Choroid plexus epithelial cell (primary cell): ENCODE results near the gene JADE2.
A peak's percentile ranks its signal among the peaks of the same experiment; 100 is the strongest.

ENCODE experiments used
- DNase-seq: peaks from one replicate; pipeline ENCODE4 v3.0.0-alpha.2; 2010; ENCODE audit warnings: low read depth
- H3K4me3 ChIP-seq: 2 replicates; pipeline ENCODE4 v1.5.1; 2011; ENCODE audit warnings: low read depth, mild to moderate bottlenecking, control low read depth, low read length, moderate library complexity
- TF ChIP-seq, protein P1 (sequence below): conservative IDR thresholded peaks from 2 replicates; pipeline ENCODE4 v1.5.1; 2011; ENCODE audit warnings: low read depth, mild to moderate bottlenecking, control low read depth, inconsistent platforms, low read length, moderate library complexity

The JADE2 gene

GRCh38 chr5:134527156-134527960 lies 1.9 kb downstream of the JADE2 start:
- TF ChIP-seq, protein P1, sequence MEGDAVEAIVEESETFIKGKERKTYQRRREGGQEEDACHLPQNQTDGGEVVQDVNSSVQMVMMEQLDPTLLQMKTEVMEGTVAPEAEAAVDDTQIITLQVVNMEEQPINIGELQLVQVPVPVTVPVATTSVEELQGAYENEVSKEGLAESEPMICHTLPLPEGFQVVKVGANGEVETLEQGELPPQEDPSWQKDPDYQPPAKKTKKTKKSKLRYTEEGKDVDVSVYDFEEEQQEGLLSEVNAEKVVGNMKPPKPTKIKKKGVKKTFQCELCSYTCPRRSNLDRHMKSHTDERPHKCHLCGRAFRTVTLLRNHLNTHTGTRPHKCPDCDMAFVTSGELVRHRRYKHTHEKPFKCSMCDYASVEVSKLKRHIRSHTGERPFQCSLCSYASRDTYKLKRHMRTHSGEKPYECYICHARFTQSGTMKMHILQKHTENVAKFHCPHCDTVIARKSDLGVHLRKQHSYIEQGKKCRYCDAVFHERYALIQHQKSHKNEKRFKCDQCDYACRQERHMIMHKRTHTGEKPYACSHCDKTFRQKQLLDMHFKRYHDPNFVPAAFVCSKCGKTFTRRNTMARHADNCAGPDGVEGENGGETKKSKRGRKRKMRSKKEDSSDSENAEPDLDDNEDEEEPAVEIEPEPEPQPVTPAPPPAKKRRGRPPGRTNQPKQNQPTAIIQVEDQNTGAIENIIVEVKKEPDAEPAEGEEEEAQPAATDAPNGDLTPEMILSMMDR: peak; percentile 63

DNA sequence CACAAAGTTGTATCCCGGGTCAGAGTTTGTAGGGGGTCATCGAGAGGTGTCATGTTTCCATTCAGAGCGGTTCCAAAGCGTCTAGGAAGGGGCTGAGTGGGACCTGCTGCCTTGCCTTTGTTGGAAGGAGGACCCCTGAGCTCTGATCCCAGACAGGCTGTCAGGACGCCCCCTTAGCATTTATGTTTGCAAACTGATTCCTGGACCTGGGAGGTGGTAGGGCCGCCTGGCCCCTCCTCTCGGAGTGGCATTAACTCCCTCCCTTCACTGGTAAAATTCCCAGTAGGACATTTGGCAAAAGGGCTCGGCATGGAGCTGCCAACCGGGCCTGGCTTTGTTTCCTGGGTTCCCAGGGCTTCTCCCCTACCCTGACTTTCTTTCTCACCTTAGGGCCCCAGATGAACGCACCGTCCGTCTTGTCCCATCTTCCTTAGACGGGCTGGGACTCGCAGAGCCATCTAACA lies 2.5 kb downstream of the JADE2 start:
- TF ChIP-seq, protein P1: no peak
- H3K4me3 ChIP-seq: peak overlapping the region; percentile 86
- DNase-seq: no peak

More at GRCh38 chr5:134527156-134527960, 1.9 kb downstream of the JADE2 start:
- peak; percentile 97 for DNase-seq
- H3K4me3 ChIP-seq: peak overlapping the region; percentile 86

DNA sequence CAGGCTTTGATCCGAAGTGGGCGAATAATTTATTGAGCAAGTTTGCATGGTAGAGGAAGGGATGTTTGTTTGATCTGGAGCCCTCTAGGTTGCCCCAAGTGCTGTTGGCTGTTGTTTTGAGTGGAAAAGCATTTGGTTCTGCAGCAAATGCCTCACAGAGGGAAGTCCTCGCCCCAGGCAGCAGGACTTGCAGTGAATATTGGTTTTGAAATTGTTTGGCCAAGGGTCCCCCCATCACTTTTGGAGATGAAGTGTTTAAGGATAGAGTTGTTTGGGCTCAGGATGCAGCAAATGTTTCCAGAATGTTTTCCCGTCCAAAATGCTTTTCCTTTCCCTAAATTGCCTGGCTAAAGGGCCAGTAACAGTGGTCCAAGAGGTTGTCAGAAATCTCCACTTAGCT lies 3.1 kb downstream of the JADE2 start:
- DNase-seq: no peak
- TF ChIP-seq, protein P1: no peak
- H3K4me3 ChIP-seq: no peak overlapping the region

GRCh38 chr5:134529460-134529859 lies 4.0 kb downstream of the JADE2 start:
- TF ChIP-seq, protein P1: no peak
- DNase-seq: no peak
- no peak overlapping the region for H3K4me3 ChIP-seq

DNA sequence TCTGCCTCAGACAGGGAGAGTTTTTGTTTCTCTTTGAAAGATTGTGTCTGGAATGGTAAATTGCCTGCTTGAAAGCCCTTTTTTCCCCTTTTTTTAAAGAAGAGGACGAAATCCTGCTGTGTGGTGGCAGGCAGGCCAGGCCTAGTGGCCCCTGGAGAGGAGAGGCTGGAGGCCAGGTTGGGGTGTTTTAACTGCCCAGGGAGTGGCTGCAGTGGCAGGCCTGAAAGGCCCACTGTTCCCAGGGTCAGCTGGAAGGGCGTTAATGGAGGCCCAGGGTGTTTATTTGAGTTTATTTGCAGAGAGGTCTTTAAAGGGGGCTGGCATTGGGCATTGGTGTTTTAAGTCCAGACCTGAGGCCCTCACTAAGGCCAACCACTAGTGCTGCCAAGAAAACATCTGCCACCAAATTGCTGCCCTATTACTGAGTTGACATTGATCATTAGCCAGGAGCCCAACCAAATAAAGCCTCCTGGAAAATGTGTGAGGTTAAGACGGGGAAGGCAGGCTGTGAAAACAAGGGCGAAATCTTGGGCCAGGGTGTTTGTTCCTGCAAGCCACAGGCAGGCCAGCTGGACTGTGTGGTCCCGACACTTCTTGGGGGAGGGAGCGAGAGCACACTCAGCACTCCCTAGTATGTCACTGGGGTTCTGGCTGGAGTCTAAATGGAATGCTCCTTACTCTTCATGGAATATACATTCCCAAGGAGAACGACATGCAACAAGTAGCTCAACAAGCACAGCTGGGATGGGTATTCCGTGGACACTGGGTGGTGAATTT lies 5.0 kb downstream of the JADE2 start:
- TF ChIP-seq, protein P1: no peak
- DNase-seq: no peak
- H3K4me3 ChIP-seq: no peak overlapping the region

- DNase-seq: peak; percentile 29
- TF ChIP-seq, protein P1: no peak
- H3K4me3 ChIP-seq: no peak overlapping the region
Measured at GRCh38 chr5:134533115-134533815, 7.8 kb downstream of the JADE2 start.
